Right lobe of liver (tissue), 4 donors: ENCODE measurements around the gene NAXD.

Source experiments
- POLR2A ChIP-seq: fragments of 450-650 bp; IDR thresholded peaks from one replicate; pipeline ENCODE4 v1.6.1; 2017; ENCODE audit warnings: antibody characterized with exemption, mild to moderate bottlenecking
- TF ChIP-seq, protein P1 (sequence below), 4 donors: fragments of 200-600 bp in 3 of 4; fragments of 450-650 bp in 1 of 4; IDR thresholded peaks; one replicate each; pipeline versions ENCODE4 v1.5.1 to v1.8.0; 2016 to 2022; ENCODE audit warnings: antibody characterized with exemption in 4 of 4, mild to moderate bottlenecking in 2 of 4
- donor health status: DM: no; HTN: no; CAD: no.
- donor health status: DM: no; HTN: no; CAD: no.
- donor health status: DM: no; HTN: yes; CAD: no.

- TF ChIP-seq, protein P1, sequence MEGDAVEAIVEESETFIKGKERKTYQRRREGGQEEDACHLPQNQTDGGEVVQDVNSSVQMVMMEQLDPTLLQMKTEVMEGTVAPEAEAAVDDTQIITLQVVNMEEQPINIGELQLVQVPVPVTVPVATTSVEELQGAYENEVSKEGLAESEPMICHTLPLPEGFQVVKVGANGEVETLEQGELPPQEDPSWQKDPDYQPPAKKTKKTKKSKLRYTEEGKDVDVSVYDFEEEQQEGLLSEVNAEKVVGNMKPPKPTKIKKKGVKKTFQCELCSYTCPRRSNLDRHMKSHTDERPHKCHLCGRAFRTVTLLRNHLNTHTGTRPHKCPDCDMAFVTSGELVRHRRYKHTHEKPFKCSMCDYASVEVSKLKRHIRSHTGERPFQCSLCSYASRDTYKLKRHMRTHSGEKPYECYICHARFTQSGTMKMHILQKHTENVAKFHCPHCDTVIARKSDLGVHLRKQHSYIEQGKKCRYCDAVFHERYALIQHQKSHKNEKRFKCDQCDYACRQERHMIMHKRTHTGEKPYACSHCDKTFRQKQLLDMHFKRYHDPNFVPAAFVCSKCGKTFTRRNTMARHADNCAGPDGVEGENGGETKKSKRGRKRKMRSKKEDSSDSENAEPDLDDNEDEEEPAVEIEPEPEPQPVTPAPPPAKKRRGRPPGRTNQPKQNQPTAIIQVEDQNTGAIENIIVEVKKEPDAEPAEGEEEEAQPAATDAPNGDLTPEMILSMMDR (IDR thresholded peaks at IDR 0.05), result no peak
- no peak for TF ChIP-seq POLR2A
Measured at GRCh38 chr13:110597041-110597689, 18.2 kb upstream of the NAXD start.
